Measurements from ENCODE around the gene EZH1. TPM values are rescaled to one million over a fixed set of nuclear protein-coding genes. Genes with fewer than 3 reads are reported as not detected.

Gene EZH1
- total RNA-seq, 2 experiments from 2014 or later: 23.1 to 25.5 TPM

DNA sequence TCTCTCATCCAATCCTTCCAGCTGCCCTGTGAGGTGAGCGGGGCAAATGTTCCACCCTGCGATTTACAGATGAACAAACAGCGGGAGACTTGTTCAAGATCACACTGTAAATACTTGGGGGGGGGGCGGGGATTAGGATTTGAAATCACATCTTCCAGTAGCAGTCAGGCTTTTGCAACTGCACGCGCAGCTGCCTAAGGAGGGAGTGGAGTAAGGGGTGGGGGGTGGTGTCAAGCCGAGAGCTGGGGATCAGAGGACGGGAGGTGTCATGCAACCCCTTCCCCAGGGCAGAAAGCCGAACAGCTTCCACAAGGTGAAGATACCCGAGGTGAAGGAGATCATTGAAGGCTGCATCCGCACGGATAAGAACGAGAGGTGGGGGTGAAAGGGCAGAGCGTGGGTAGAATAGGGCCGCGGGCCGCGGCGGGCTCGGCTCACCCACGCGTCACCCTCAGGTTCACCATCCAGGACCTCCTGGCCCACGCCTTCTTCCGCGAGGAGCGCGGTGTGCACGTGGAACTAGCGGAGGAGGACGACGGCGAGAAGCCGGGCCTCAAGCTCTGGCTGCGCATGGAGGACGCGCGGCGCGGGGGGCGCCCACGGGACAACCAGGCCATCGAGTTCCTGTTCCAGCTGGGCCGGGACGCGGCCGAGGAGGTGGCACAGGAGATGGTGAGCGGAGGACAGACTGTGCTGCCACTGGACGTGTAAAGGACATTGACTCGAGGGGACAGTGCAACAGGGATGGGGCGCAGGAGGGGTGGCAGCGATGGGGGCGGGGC is 40.2 kb upstream of the EZH1 start:
- H3K27ac Mint-ChIP-seq: no peak overlapping the region
- TF ChIP-seq, protein P1, sequence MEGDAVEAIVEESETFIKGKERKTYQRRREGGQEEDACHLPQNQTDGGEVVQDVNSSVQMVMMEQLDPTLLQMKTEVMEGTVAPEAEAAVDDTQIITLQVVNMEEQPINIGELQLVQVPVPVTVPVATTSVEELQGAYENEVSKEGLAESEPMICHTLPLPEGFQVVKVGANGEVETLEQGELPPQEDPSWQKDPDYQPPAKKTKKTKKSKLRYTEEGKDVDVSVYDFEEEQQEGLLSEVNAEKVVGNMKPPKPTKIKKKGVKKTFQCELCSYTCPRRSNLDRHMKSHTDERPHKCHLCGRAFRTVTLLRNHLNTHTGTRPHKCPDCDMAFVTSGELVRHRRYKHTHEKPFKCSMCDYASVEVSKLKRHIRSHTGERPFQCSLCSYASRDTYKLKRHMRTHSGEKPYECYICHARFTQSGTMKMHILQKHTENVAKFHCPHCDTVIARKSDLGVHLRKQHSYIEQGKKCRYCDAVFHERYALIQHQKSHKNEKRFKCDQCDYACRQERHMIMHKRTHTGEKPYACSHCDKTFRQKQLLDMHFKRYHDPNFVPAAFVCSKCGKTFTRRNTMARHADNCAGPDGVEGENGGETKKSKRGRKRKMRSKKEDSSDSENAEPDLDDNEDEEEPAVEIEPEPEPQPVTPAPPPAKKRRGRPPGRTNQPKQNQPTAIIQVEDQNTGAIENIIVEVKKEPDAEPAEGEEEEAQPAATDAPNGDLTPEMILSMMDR (IDR thresholded peaks at IDR 0.05): no peak
- H3K4me1 Mint-ChIP-seq (ENCODE audit: low read depth): peaks cover 19% of the 10 kb centered on the region
- CTCF ChIA-PET: no interaction called here
- intact Hi-C loops (cut with micrococcal nuclease): no loop called here
- peaks cover 63% of the 10 kb centered on the region for H3K27me3 Mint-ChIP-seq
- no peaks in the 10 kb centered on the region for H3K36me3 Mint-ChIP-seq (ENCODE audit: low read depth)
- ATAC-seq (no peak), DNase-seq (no peak)
- POLR2A ChIA-PET: interaction anchor here (1.0 to 4.5 kb wide), 2 partner anchors 11 to 33 kb away, joined by 3 to 22 read pairs; partner anchors contain the start of gene VPS25
- H3K4me3 Mint-ChIP-seq: no peak overlapping the region
- H3K9me3 Mint-ChIP-seq: no peaks in the 10 kb centered on the region

DNA sequence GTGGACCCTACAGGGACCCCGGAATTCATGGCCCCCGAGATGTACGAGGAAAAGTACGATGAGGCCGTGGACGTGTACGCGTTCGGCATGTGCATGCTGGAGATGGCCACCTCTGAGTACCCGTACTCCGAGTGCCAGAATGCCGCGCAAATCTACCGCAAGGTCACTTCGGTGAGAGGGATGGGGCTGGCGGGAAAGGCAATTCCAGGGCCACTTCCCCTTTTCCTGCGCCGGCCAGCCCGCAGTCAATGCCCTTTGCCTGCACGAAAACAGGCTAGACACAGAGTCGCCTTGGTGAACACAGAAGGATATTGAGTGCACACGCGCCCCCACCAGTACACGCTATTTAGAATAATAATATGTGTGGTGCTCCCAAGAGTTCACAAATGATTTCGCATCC is 39.6 kb upstream of the EZH1 start:
- H3K4me3 Mint-ChIP-seq: no peak overlapping the region
- intact Hi-C loops (cut with micrococcal nuclease): no loop called here
- POLR2A ChIA-PET: interaction anchor here (1.0 to 4.5 kb wide), 3 partner anchors 11 to 34 kb away, joined by 3 to 22 read pairs (median 5); partner anchors contain the start of gene VPS25
- H3K4me1 Mint-ChIP-seq (ENCODE audit: low read depth): peaks cover 21% of the 10 kb centered on the region
- no peak overlapping the region for H3K27ac Mint-ChIP-seq
- CTCF ChIA-PET: no interaction called here
- ATAC-seq (no peak), DNase-seq (no peak)
- peaks cover 63% of the 10 kb centered on the region for H3K27me3 Mint-ChIP-seq
- peaks cover 5% of the 10 kb centered on the region for H3K36me3 Mint-ChIP-seq (ENCODE audit: low read depth)
- H3K9me3 Mint-ChIP-seq: no peaks in the 10 kb centered on the region
- TF ChIP-seq, protein P1 (IDR thresholded peaks at IDR 0.05): no peak

DNA sequence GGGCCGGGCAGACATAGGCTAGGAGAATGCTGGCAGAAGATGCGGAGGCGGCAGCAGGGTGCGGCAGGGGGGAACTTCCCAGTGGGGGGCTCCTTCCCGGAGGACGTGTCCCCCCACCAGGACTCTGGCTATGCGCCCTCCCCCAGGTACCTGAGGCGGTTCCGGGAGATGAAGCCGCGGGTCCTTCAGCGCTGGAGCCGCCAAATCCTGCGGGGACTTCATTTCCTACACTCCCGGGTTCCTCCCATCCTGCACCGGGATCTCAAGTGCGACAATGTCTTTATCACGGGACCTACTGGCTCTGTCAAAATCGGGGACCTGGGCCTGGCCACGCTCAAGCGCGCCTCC is 38.9 kb upstream of the EZH1 start:
- TF ChIP-seq, protein P1 (IDR thresholded peaks at IDR 0.05): no peak
- ATAC-seq (no peak), DNase-seq (no peak)
- intact Hi-C loops (cut with micrococcal nuclease): no loop called here
- Mint-ChIP-seq H3K4me1 (ENCODE audit: low read depth) (peaks cover 22% of the 10 kb centered on the region), H3K27ac (no peak overlapping the region), H3K4me3 (no peak overlapping the region), H3K36me3 (ENCODE audit: low read depth) (peaks cover 11% of the 10 kb centered on the region), H3K27me3 (peaks cover 59% of the 10 kb centered on the region), H3K9me3 (no peaks in the 10 kb centered on the region)
- ChIA-PET POLR2A (interaction anchor here (0.6 to 4.5 kb wide), 3 partner anchors 10 to 24 kb away, joined by 4 to 22 read pairs (median 5); partner anchors contain the start of gene VPS25), CTCF (no interaction called here)

DNA sequence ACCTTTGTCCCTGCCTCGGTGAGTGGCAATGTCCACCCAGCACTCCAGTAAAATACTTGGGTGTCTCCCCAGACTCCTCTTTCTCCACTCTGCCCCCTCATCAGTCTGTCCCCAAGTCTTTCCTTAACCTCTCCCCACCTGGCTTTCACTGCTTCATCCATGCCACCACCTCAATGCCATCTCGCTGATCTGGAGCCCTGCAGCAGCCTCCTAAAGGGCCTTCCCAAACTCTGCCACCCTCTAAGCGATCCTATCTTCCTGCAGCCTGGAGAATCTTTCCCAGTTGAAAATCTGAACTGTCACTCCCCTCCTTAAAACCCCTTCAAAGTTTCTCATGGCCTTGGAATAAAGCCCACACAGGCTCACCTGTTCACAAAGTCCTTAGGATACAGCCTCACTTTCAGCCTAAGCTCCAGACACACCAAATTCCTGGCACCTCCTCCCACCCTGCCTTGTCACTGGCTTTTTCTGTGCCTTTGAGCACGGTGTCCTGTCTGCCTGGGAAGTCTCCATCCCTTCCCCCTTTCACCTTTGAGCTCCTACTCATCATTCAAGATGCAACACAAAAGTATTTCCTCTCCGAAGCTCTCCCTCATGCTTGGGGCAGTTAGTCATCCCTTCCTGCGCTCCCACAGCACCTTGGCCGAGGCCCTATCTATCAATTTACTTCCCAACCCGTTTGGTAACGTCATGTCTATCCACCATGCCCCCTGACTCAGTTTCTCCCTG is 38.4 kb upstream of the EZH1 start:
- no peaks in the 10 kb centered on the region for H3K9me3 Mint-ChIP-seq
- DNase-seq (no peak), ATAC-seq (no peak)
- peaks cover 59% of the 10 kb centered on the region for H3K27me3 Mint-ChIP-seq
- intact Hi-C loops (cut with micrococcal nuclease): no loop called here
- peaks cover 22% of the 10 kb centered on the region for H3K4me1 Mint-ChIP-seq (ENCODE audit: low read depth)
- peaks cover 13% of the 10 kb centered on the region for H3K36me3 Mint-ChIP-seq (ENCODE audit: low read depth)
- POLR2A ChIA-PET: interaction anchor here (0.6 to 4.5 kb wide), 5 partner anchors 8 to 779 kb away, joined by 3 to 22 read pairs (median 4); partner anchors contain the start of gene VPS25
- TF ChIP-seq, protein P1 (IDR thresholded peaks at IDR 0.05): no peak
- H3K4me3 Mint-ChIP-seq: no peak overlapping the region
- CTCF ChIA-PET: no interaction called here
- H3K27ac Mint-ChIP-seq: no peak overlapping the region
